Measurements from ENCODE around the gene NEGR1.

Gene NEGR1

GRCh38 chr1:72141875-72142274, 140.5 kb downstream of the NEGR1 start:
- TF ChIP-seq CTCF (IDR thresholded peaks at IDR 0.05), result no peak

- TF ChIP-seq CTCF (IDR thresholded peaks at IDR 0.05), result no peak
These were observed 142.1 kb downstream of the NEGR1 start for GRCh38 chr1:72140222-72140621.

GRCh38 chr1:72137656-72138055, 144.7 kb downstream of the NEGR1 start:
- TF ChIP-seq CTCF (IDR thresholded peaks at IDR 0.05), result no peak

- TF ChIP-seq CTCF (IDR thresholded peaks at IDR 0.05), result no peak
These were observed 152.5 kb downstream of the NEGR1 start for GRCh38 chr1:72129869-72130268.

- no peak for TF ChIP-seq CTCF (IDR thresholded peaks at IDR 0.05)
These were observed 160.0 kb downstream of the NEGR1 start for GRCh38 chr1:72122099-72122880.

GRCh38 chr1:72119491-72119890, 162.8 kb downstream of the NEGR1 start:
- no peak for TF ChIP-seq CTCF (IDR thresholded peaks at IDR 0.05)

- TF ChIP-seq CTCF (IDR thresholded peaks at IDR 0.05), result no peak
These were observed 164.7 kb downstream of the NEGR1 start for GRCh38 chr1:72117621-72118020.

- no peak for TF ChIP-seq CTCF (IDR thresholded peaks at IDR 0.05)
These were observed 167.0 kb downstream of the NEGR1 start for GRCh38 chr1:72115290-72115689.
